ENCODE results near the gene MGAT5B.

Gene MGAT5B

DNA sequence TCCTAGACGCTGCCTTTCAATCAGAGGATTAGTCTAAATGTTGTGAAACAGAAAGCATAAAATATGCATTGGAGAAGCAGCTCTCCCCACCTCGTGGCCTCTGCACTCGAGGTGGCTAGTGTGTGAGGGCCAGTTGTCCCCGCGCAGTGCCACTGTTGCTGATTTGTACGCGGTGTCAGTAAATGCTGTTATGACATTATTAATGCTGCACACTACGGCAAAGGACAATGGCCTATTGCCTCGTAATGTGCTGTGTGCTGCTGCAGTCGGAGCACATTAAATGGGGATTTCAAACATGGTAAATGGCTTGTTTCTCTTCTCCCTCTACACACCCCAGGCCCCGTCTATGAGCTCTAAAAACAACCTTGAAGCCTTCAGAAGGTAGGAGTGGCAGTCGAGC, 5.7 kb upstream of the MGAT5B start:
- in situ Hi-C loops (cut with MboI; ENCODE audit: low sequenced_read_pairs, unreplicated experiment) = loop anchor here (10.0 to 25.0 kb wide), 2 partner anchors 202 to 400 kb away; no protein-coding TSS in a partner anchor
- TF ChIP-seq, protein P1, sequence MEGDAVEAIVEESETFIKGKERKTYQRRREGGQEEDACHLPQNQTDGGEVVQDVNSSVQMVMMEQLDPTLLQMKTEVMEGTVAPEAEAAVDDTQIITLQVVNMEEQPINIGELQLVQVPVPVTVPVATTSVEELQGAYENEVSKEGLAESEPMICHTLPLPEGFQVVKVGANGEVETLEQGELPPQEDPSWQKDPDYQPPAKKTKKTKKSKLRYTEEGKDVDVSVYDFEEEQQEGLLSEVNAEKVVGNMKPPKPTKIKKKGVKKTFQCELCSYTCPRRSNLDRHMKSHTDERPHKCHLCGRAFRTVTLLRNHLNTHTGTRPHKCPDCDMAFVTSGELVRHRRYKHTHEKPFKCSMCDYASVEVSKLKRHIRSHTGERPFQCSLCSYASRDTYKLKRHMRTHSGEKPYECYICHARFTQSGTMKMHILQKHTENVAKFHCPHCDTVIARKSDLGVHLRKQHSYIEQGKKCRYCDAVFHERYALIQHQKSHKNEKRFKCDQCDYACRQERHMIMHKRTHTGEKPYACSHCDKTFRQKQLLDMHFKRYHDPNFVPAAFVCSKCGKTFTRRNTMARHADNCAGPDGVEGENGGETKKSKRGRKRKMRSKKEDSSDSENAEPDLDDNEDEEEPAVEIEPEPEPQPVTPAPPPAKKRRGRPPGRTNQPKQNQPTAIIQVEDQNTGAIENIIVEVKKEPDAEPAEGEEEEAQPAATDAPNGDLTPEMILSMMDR (IDR thresholded peaks at IDR 0.05; ENCODE audit: borderline replicate concordance, control extremely low read depth, extremely low read depth, insufficient read depth, missing control alignments) = no peak

GRCh38 chr17:76864024-76864423, 4.2 kb upstream of the MGAT5B start:
- no peak for DNase-seq (ENCODE audit: low spot score)
- in situ Hi-C loops (cut with MboI; ENCODE audit: low sequenced_read_pairs, unreplicated experiment) = loop anchor here (10.0 to 25.0 kb wide), 2 partner anchors 201 to 398 kb away; no protein-coding TSS in a partner anchor
- TF ChIP-seq, protein P1 (IDR thresholded peaks at IDR 0.05; ENCODE audit: borderline replicate concordance, control extremely low read depth, extremely low read depth, insufficient read depth, missing control alignments) = no peak

More for the DNA sequence above, 5.7 kb upstream of the MGAT5B start:
- no peak for DNase-seq (ENCODE audit: low spot score)

- in situ Hi-C loops (cut with MboI; ENCODE audit: low sequenced_read_pairs, unreplicated experiment) = loop anchor here (10.0 to 25.0 kb wide), 2 partner anchors 200 to 397 kb away; no protein-coding TSS in a partner anchor
- TF ChIP-seq, protein P1 (IDR thresholded peaks at IDR 0.05; ENCODE audit: borderline replicate concordance, control extremely low read depth, extremely low read depth, insufficient read depth, missing control alignments) = no peak
- no peak for DNase-seq (ENCODE audit: low spot score)
Observed at GRCh38 chr17:76865174-76865573, 3.0 kb upstream of the MGAT5B start.

GRCh38 chr17:76866203-76866602, 2.0 kb upstream of the MGAT5B start:
- in situ Hi-C loops (cut with MboI; ENCODE audit: low sequenced_read_pairs, unreplicated experiment) = loop anchor here (10.0 to 25.0 kb wide), 2 partner anchors 199 to 396 kb away; no protein-coding TSS in a partner anchor
- no peak for DNase-seq (ENCODE audit: low spot score)
- TF ChIP-seq, protein P1 (IDR thresholded peaks at IDR 0.05; ENCODE audit: borderline replicate concordance, control extremely low read depth, extremely low read depth, insufficient read depth, missing control alignments) = no peak

DNA sequence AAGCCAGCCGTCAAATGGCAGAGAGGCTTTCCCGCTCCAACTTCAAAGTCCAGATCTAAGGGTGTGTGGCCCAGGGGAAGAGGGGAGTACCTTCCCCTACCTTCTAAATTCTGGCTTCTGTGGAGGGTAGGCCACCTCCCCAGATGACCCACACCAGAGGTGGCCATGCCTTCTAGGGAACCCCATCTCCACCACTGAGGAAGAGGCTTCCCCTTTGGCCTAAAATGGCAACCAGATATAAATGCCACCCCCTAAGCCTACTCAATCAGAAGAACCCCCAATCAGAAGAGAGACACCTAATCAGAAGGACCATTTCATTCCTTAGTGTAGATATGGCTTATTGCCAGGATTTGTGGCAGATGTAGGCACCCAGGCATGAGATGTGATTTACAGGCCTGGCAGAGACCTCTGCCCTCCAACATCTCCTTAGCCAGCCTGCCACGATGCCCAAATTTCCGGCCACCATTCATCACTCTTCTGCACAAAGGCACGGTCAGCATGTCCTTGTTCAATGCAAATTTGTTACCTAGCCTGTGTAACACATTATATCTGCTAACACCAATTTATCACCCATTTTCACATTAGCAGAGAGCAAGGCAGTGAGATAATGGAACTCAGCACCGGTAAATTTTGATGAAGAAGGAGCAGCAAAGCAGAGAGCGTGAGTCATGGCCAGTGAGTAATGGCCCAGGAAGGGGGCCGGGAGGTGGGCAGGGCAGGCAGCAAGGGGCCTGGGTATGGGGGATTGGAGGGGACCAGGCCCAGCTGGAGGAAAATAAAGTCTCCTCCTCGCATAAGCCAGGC, 1.2 kb upstream of the MGAT5B start:
- in situ Hi-C loops (cut with MboI; ENCODE audit: low sequenced_read_pairs, unreplicated experiment) = loop anchor here (10.0 to 25.0 kb wide), 2 partner anchors 198 to 395 kb away; no protein-coding TSS in a partner anchor
- no peak for DNase-seq (ENCODE audit: low spot score)
- TF ChIP-seq, protein P1 (IDR thresholded peaks at IDR 0.05; ENCODE audit: borderline replicate concordance, control extremely low read depth, extremely low read depth, insufficient read depth, missing control alignments) = no peak

GRCh38 chr17:76867578-76868175, 527 bp upstream of the MGAT5B start:
- in situ Hi-C loops (cut with MboI; ENCODE audit: low sequenced_read_pairs, unreplicated experiment) = loop anchor here (10.0 to 25.0 kb wide), 2 partner anchors 197 to 395 kb away; no protein-coding TSS in a partner anchor
- no peak for DNase-seq (ENCODE audit: low spot score)
- TF ChIP-seq, protein P1 (IDR thresholded peaks at IDR 0.05; ENCODE audit: borderline replicate concordance, control extremely low read depth, extremely low read depth, insufficient read depth, missing control alignments) = no peak
